HL-60 (cell line): ENCODE results near the gene HIGD1A.

Source experiments
- DNase-seq, 2 experiments: peaks; one replicate each; pipeline ENCODE4 v3.0.0-alpha.2; 2010 to 2020; ENCODE audit warnings: low read depth in 1 of 2, low spot score in 1 of 2
- H3K27ac ChIP-seq: fragments of 250-450 bp; sonication (Bioruptor Pico); replicated peaks from 2 replicates; pipeline ENCODE4 v1.5.1; 2020; ENCODE audit warnings: mild to moderate bottlenecking, moderate library complexity
- H3K27me3 ChIP-seq: fragments of 250-450 bp; sonication (Bioruptor Pico); 2 replicates; pipeline ENCODE4 v1.5.1; 2021; ENCODE audit warnings: mild to moderate bottlenecking, moderate library complexity; ENCODE audit not compliant: insufficient read depth, poor library complexity, severe bottlenecking
- H3K4me3 ChIP-seq: replicated peaks from 2 replicates; pipeline ENCODE4 v1.5.1; 2011; ENCODE audit warnings: mild to moderate bottlenecking, control low read depth, low read length; ENCODE audit not compliant: insufficient read depth
- CTCF ChIP-seq: IDR thresholded peaks from one replicate; pipeline ENCODE4 v1.5.1; 2011; ENCODE audit warnings: low read length, control low read depth, inconsistent platforms; ENCODE audit not compliant: insufficient read depth
- GABPA ChIP-seq: IDR thresholded peaks from 2 replicates; pipeline ENCODE4 v1.6.1; 2012; ENCODE audit warnings: low read depth
- POLR2AphosphoS5 ChIP-seq: IDR thresholded peaks from 2 replicates; pipeline ENCODE4 v1.6.1; 2012; ENCODE audit warnings: low read depth
- REST ChIP-seq: IDR thresholded peaks from 2 replicates; pipeline ENCODE4 v1.6.1; 2012; ENCODE audit warnings: low read depth; ENCODE audit not compliant: insufficient replicate concordance
- SPI1 ChIP-seq: IDR thresholded peaks from 2 replicates; pipeline ENCODE4 v1.6.1; 2012; ENCODE audit warnings: low read depth, mild to moderate bottlenecking, borderline replicate concordance

The HIGD1A gene

GRCh38 chr3:42801784-42802183 is 2.5 kb downstream of the HIGD1A start:
- Histone ChIP-seq H3K4me3 (no peak overlapping the region), H3K27ac (no peak overlapping the region), H3K27me3 (no peaks in the 10 kb centered on the region)
- no peak for TF ChIP-seq POLR2AphosphoS5
- no peak for TF ChIP-seq SPI1
- TF ChIP-seq CTCF: no peak
- TF ChIP-seq REST: no peak
- no peak for TF ChIP-seq GABPA
- DNase-seq: no peak

GRCh38 chr3:42801048-42801620 is 3.2 kb downstream of the HIGD1A start:
- TF ChIP-seq SPI1: no peak
- no peak for TF ChIP-seq POLR2AphosphoS5
- no peak for TF ChIP-seq REST
- no peak for TF ChIP-seq GABPA
- TF ChIP-seq CTCF: no peak
- Histone ChIP-seq H3K27ac (no peak overlapping the region), H3K4me3 (no peak overlapping the region), H3K27me3 (no peaks in the 10 kb centered on the region)
- DNase-seq: no peak

- Histone ChIP-seq H3K27ac (no peak overlapping the region), H3K4me3 (no peak overlapping the region), H3K27me3 (no peaks in the 10 kb centered on the region)
- no peak for TF ChIP-seq POLR2AphosphoS5
- TF ChIP-seq REST: no peak
- no peak for TF ChIP-seq GABPA
- no peak for TF ChIP-seq CTCF
- TF ChIP-seq SPI1: no peak
- no peak for DNase-seq
Measured at GRCh38 chr3:42800251-42800650, 4.0 kb downstream of the HIGD1A start.
